Rectal smooth muscle tissue (tissue), 1 donor: ENCODE measurements around the gene MANBA.

Experiments used
- H3K27ac ChIP-seq: one replicate; pipeline ENCODE4 v1.7.0; 2013; ENCODE audit warnings: low read depth, low read length, inconsistent platforms
- H3K27me3 ChIP-seq: one replicate; pipeline ENCODE4 v1.7.0; 2013; ENCODE audit warnings: low read length; ENCODE audit not compliant: control insufficient read depth, insufficient read depth
- H3K36me3 ChIP-seq: one replicate; pipeline ENCODE4 v1.7.0; 2013; ENCODE audit warnings: low read length; ENCODE audit not compliant: control insufficient read depth, insufficient read depth
- H3K4me1 ChIP-seq: one replicate; pipeline ENCODE4 v1.7.0; 2013; ENCODE audit warnings: low read length; ENCODE audit not compliant: control insufficient read depth, insufficient read depth
- H3K4me3 ChIP-seq: one replicate; pipeline ENCODE4 v1.7.0; 2013; ENCODE audit warnings: low read length
- H3K9ac ChIP-seq: one replicate; pipeline ENCODE4 v1.7.0; 2013; ENCODE audit warnings: low read length

MANBA gene

DNA sequence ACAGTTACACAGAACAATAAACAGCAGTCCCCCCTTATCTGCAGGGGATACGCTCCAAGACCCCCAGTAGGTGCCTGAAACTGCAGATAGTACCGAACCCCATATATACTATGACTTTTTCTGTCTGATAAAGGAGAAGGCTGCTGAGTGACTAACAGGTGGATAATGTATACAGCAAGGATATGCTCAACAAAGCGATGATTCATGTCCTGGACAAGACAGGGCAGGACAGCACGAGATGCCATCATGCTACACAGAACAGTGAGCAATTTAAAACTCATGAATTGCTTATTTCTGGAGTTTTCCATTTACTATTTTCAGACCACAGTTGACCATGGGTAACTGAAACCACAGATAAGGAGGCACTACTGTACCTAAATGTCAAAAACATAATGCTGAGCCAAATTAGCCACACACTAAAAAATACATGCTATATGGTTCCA, 76.1 kb downstream of the MANBA start:
- H3K36me3 ChIP-seq = no peaks in the 10 kb centered on the region
- no peak overlapping the region for H3K9ac ChIP-seq
- no peak overlapping the region for H3K27ac ChIP-seq
- no peaks in the 10 kb centered on the region for H3K27me3 ChIP-seq
- H3K4me3 ChIP-seq = no peak overlapping the region
- no peaks in the 10 kb centered on the region for H3K4me1 ChIP-seq

DNA sequence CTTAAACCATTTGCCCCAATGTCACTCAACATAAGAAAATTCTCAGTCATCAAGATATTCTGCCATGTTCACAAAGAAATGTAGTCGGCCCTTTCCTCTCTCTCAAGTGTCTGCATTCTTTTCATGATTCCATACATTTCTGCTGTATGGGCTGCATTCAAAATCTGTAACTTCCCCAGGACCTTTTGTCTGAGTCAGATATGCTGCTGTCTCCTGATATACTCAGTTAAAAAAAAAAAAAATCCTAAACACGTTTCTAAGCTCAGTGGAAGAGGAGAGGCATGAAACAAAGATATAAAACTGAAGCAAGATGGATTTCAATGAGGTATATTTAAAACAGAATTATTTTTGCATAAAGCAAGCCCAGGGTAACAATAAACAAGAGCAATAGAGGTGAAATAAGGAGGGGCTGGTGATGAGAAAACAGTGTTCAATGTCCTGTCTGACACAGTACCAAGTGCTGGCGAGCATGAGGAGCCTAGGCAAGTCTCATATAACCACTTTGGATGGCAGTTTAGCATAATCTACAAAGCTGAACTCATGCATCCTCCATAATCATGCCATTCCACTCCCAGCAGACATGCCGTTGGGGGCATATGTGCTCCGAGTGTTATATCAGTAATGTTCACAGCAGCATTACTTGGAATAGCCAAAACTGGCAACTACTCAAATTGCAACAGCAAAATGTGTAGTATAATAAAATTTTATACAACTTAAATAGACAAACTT, 76.7 kb downstream of the MANBA start:
- H3K4me3 ChIP-seq = no peak overlapping the region
- no peak overlapping the region for H3K9ac ChIP-seq
- H3K4me1 ChIP-seq = no peaks in the 10 kb centered on the region
- no peak overlapping the region for H3K27ac ChIP-seq
- H3K36me3 ChIP-seq = no peaks in the 10 kb centered on the region
- H3K27me3 ChIP-seq = no peaks in the 10 kb centered on the region

DNA sequence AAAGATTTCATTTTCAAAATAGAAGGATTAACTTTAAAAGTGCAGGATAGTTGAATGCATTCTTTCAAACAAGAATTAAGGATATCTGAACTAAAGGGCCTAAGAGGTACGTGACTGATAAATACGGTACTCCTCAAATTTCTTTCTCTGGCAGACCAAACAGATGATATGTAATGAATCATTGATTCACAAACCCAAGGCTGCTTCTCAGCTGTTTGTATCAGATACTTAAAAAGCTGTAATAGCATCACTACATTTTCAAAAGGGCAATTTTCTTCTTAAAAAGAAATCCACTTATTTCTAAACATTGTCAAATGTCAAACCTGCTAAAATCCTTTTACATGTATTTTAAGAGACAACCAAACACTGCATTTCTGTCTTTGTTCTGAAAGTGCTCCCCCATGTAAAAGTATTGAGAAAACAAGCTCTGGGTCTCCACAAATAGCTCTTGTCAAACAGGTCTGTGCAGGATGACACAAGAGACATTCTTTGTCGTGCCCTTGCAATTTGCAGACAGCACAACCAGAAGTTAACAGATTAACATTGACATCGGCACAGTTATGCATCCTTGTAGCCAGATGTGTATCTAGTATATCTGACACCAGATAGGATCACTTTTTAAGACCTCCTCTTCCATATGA, 82.0 kb downstream of the MANBA start:
- no peak overlapping the region for H3K9ac ChIP-seq
- H3K4me1 ChIP-seq = no peaks in the 10 kb centered on the region
- no peak overlapping the region for H3K4me3 ChIP-seq
- H3K27ac ChIP-seq = no peak overlapping the region
- no peaks in the 10 kb centered on the region for H3K36me3 ChIP-seq
- H3K27me3 ChIP-seq = no peaks in the 10 kb centered on the region

DNA sequence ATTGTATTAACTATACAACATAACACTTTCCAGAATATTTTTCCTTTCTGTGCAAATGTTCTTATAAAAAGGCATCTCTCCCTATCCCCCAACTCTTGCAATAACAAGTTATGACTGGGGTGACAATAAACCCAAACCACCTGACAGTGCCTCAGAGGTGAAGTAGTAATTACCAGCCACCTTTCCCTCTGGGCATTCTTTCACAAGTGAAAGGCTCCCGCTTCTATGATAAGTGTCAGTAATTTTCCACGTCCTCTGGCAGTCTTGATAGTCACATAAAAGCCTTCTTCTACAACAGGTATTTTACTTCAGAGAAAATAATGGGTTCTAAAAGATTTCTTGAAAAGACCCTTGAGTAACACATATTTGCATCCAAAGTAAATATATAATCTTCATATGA, 82.7 kb downstream of the MANBA start:
- no peaks in the 10 kb centered on the region for H3K27me3 ChIP-seq
- no peak overlapping the region for H3K4me3 ChIP-seq
- H3K36me3 ChIP-seq = no peaks in the 10 kb centered on the region
- H3K27ac ChIP-seq = no peak overlapping the region
- H3K4me1 ChIP-seq = no peaks in the 10 kb centered on the region
- H3K9ac ChIP-seq = no peak overlapping the region

DNA sequence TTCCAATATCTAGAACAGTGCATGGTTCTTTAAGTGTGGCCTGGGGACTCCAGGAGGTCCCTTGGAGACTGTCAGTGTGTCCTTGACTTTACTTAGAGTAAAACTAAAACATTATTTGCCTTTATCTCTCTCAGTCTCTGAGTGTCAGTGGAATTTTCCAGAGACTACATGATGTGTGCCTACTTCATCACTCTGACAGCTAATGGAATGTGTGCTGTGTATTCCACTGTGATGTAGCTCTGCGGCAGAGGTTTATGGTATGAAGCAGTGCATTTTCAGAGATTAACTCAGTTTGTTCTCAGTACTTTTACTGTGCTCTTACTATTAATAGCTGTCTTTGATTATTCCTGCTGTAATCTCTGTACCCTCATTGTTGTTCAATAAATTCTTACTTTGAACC, 85.6 kb downstream of the MANBA start:
- Histone ChIP-seq H3K27me3 (no peaks in the 10 kb centered on the region), H3K27ac (no peak overlapping the region), H3K4me1 (no peaks in the 10 kb centered on the region), H3K4me3 (no peak overlapping the region), H3K36me3 (no peaks in the 10 kb centered on the region), H3K9ac (no peak overlapping the region)

DNA sequence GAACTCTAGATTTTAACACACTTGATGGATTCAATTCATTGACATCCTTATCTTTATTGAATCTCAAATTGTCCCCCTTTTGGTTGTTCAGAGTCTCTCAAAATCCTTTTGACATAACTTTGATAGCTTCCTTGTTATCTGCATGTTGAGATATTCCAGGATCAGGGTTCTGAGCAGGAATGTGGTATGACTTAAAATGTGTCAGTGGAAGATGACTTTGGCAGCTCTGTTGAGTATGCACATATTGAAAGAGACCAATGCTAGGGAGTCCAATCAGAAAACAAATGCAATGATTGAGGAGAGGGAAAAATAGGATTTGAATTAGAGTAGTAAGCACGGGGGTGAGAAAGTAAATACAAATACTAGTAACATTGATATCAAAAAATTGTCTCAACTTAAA, 93.8 kb downstream of the MANBA start:
- Histone ChIP-seq H3K4me1 (no peaks in the 10 kb centered on the region), H3K36me3 (no peaks in the 10 kb centered on the region)

DNA sequence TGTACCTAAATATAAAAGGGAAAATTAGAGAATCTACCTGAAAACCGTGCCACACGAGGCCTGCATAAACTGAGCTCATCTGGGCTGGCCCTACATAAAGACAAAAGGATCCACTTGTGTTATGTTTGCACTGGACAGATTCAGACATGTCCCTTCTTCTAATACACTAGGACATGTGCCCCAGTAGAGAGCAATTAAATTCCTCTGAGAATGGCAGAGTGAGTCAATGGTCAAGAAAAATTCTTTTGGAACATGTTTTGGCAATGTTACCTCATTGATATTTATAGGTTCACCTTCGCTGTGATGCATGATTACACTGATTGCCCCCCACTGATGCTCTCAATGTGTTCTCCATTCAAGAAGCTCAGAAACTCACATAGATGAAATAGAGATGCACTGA, 95.2 kb downstream of the MANBA start:
- no peak overlapping the region for H3K9ac ChIP-seq
- H3K27ac ChIP-seq = no peak overlapping the region
- no peaks in the 10 kb centered on the region for H3K4me1 ChIP-seq
- H3K27me3 ChIP-seq = no peaks in the 10 kb centered on the region
- H3K36me3 ChIP-seq = no peaks in the 10 kb centered on the region
- no peak overlapping the region for H3K4me3 ChIP-seq

More for the DNA sequence above, 93.8 kb downstream of the MANBA start:
- Histone ChIP-seq H3K9ac (no peak overlapping the region), H3K27ac (no peak overlapping the region), H3K4me3 (no peak overlapping the region), H3K27me3 (no peaks in the 10 kb centered on the region)

DNA sequence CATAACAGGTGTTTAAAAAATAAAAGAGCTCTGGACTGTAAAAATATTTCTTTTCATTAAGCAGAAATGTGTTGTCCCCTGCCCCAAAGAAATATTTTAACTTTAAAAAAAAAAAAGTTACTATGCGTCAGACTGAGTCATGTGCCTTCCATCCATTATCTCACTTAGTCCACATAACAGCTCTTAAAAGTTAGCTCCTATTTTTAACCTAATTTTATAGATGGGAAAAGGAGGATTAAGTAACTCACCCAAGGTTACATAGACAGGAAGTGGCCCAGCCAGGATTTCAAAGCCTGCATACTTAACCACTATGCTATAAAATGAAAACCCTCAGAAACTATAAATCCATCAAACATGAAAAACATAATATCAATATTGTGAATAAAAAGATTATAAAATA, 97.7 kb downstream of the MANBA start:
- no peak overlapping the region for H3K9ac ChIP-seq
- peaks cover 2% of the 10 kb centered on the region for H3K36me3 ChIP-seq
- H3K4me1 ChIP-seq = no peaks in the 10 kb centered on the region
- no peak overlapping the region for H3K27ac ChIP-seq
- H3K4me3 ChIP-seq = no peak overlapping the region
- no peaks in the 10 kb centered on the region for H3K27me3 ChIP-seq

DNA sequence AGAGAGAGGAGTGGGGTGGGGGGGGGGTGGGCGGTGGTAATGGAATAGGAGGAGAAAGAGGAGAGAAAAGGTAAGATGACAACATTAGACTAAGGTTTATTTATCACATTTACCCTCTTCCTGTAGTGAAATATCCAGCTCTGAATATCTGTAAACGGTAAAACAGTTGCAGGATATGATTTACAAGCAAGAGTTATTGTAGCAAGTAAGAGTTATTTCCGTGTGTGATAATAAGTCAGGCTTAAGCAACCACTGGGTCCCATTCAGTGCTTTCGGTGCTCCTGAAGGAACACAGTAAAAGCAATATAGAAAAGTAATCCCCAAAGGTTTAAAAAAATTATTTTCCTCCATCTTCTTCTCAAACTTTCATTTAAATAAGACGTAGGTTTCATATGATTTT, 103.6 kb downstream of the MANBA start:
- H3K9ac ChIP-seq = no peak overlapping the region
- H3K4me1 ChIP-seq = no peaks in the 10 kb centered on the region
- H3K27ac ChIP-seq = no peak overlapping the region
- peaks cover 2% of the 10 kb centered on the region for H3K36me3 ChIP-seq
- no peak overlapping the region for H3K4me3 ChIP-seq
- no peaks in the 10 kb centered on the region for H3K27me3 ChIP-seq

DNA sequence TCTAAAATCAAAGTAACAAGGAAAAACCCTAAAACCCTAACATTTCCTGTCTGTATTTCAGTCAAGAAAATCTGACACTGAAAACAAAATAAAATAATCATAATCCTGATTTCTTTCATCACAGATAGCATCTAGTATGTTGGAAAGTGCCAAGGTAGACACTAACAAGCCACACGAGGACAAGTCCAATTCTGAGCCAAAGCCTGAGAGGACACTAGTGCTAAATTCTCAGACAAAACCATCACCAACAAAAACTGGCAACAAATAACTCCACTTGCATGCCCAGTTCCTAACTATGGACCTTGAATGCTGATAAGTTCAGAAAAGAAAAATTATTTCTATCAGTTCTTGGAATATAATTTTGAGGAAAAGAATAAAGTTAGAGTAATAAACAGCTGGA, 113.7 kb downstream of the MANBA start:
- Histone ChIP-seq H3K4me1 (no peaks in the 10 kb centered on the region), H3K4me3 (no peak overlapping the region), H3K36me3 (no peaks in the 10 kb centered on the region), H3K9ac (no peak overlapping the region), H3K27ac (no peak overlapping the region), H3K27me3 (no peaks in the 10 kb centered on the region)

DNA sequence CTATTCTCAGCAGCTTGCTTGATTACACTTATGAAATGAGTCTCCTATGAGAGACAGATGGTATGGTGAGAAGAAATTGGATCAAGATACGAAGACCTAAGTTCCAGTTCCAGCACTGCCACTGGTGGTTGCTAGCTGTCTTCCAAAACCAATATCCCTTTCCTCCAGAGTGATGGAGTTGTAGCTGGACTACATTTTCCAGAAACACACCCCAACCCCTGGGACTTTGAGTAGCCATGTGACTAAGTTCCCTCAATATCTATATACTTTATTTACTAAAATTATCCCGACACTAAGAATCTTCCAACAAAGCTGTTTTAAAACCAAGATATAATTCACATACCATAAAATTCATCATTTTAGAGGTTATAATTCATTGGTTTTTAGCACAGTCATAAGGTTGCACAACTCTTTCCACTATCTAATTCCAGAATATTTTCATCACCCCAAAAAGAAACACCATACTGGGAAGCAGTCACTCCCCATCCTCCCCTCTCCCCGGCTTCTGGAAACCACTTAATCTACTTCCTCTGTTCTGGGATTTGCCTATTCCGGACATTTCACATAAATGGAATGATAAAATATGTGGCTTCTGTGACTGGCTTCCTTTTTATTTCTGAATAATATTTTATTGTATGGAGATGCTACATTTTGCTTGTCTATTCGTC, 118.0 kb downstream of the MANBA start:
- no peak overlapping the region for H3K27ac ChIP-seq
- H3K36me3 ChIP-seq = peaks cover 5% of the 10 kb centered on the region
- H3K27me3 ChIP-seq = no peaks in the 10 kb centered on the region
- no peaks in the 10 kb centered on the region for H3K4me1 ChIP-seq
- no peak overlapping the region for H3K9ac ChIP-seq
- no peak overlapping the region for H3K4me3 ChIP-seq

DNA sequence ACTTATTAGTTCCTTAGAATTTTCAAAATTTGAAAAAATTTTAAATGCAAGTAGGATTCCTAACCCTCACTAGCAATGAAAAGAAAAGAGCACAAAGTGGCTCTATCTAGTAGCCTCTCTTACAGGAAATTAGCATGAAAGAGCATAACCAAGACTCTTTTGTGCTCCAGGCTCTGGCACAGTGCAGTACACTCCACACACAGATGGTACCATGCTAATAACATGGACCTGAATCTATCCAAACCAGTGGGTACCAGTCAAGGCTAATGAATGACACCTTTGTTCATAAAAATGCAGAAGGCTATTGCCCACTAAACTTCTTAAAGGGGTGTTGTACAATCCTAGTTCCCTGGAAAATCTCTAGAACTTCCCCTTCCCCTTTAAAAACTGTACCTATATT, 119.0 kb downstream of the MANBA start:
- H3K27me3 ChIP-seq = no peaks in the 10 kb centered on the region
- H3K4me3 ChIP-seq = no peak overlapping the region
- H3K9ac ChIP-seq = no peak overlapping the region
- H3K4me1 ChIP-seq = no peaks in the 10 kb centered on the region
- peaks cover 8% of the 10 kb centered on the region for H3K36me3 ChIP-seq
- no peak overlapping the region for H3K27ac ChIP-seq
